HG03460 (cell line): ENCODE results near the gene DOK5.

Experiments used
- ATAC-seq: cut with Tn5 transposase; IDR thresholded peaks from one replicate; pipeline ENCODE4 v1.9.1; 2021; ENCODE audit not compliant: unreplicated experiment

The DOK5 gene

GRCh38 chr20:54510541-54511129, 35.2 kb downstream of the DOK5 start:
- no peak for ATAC-seq

- ATAC-seq = no peak
Measured at GRCh38 chr20:54512694-54513093, 37.3 kb downstream of the DOK5 start.

DNA sequence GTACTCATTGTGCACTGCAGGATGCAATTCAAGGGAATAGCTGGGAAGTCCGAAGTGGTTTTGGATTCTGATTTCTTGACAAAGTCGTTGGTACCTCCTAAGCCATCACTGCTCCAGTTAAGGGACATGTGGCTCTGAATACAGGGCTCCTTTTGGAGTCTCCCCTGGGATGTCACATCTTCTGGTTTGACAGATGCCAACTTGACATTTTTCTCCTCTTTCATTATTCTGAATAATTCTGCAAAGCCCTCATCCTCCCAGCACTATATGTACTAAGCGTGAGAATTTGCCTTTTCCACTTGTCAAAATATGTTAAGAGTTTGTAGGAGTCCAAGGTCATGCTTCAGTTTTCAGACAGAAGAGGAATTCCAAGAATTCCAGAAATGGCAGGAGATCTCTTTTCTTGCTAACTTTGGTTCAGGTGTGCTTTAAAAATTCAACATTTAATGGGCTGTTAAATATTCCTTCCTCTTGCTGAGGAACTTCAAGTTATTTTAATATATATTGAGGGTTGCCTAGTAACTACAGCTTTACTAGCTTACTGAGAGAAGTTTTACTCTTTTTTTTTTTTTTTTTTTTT, 38.7 kb downstream of the DOK5 start:
- ATAC-seq = no peak

DNA sequence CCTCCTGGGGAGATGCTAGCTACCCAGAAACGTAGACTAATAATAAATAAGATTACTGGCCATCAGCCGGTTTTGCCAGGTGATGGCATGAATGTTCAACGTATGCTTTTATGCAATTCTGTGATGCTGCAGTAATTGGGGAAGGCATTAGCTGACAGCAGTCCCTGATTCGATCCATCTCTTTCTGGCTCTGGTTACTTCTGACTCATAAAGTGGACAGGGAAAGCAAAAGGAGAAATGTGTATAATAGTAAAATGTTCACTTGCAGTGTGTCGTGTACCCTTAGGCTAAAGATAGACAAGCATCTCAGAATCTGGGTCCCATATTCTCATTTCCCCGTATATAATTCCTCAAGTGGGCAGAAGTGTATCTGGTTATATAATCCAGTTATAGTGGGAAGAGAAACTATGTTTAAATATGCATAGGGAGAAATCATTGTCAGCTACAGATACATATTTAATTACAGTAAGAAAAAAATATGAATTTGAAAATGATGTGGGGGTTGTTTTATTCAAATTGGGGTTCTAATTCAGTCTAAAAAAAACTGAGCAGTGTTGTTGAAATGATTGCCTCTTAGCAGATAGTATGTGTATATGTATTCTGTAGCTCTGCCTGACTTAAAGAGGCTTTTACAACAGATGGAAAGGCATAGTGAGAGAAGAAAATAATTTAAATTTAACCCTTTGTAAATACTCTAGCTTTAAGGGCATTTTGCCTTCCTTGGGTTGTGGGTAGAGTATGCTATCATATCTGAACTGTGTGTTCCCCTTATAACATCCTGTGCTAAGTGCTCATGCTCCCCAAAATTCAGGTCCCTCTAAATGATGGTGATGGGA, 40.6 kb downstream of the DOK5 start:
- no peak for ATAC-seq

DNA sequence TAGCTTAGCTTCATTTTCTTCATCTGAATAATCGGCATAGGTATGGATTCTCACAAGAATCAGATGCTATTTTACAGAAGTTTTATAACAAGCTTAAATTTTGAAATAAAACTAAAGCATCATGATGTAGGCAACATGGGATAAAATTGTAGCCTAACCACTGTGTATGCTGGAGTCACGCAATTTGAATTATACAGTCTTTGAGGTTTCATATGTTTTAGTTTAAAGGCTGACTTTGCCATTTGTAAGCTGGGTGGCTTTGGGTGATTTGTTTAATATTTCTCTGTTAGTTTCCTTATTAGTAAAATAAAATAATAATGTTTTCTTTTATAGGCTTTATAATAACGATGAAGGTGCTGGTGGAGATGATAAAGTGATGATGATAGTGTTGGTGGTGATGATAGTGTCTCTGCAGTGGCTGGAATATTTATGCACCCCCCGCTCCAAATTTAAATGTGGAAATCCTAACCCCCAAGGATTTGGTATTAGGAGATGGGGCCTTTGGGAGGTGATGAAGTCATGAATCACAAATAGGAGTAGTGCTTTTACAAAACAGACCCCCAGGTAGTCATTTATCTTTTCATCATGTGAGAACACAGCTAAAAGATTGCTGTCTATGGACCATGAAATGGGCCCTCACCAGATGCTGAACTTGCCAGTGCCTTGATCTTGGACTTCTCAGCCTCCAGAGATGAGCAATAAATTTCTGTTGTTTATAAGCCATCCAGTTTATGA, 42.0 kb downstream of the DOK5 start:
- no peak for ATAC-seq

GRCh38 chr20:54524849-54525248, 49.5 kb downstream of the DOK5 start:
- no peak for ATAC-seq

GRCh38 chr20:54525916-54526590, 50.7 kb downstream of the DOK5 start:
- no peak for ATAC-seq

DNA sequence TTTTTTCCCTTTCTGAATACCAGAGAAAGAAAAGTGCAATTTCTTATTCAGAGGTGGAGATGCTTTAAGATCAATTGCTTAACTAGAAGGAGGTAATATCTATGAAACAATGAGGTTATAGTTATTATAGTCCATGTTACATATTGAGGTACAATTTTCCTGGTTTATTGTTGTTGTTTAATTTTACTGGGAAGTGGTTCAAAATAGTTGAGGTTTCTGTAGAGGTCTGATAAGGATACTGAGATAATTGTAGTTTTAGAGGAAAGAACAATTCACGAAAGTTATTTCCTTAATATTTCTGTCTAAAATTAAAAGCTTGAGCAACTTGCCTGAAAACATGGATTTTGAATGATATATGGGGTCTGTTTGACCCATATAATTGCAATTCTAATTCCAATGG, 51.4 kb downstream of the DOK5 start:
- no peak for ATAC-seq

DNA sequence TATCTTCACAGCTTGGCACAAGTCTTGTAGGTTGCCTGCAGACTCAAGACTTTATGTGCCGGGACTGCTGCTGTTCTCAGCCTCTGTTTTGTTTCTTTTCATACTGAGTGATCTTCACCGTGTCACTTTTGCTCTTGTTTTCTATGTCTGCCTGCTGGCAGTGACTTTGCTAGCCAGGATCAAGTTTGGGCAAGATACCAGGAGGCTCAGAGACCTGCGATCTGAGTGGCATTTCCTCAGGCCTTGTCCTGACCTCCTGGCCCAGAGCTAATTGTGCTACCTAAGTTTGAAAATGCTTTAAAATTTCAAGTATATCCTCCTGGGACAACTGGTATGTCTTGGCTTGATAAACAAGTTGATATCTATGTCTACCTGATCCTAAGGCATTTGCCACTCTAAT, 57.2 kb downstream of the DOK5 start:
- no peak for ATAC-seq

GRCh38 chr20:54534101-54534500, 58.7 kb downstream of the DOK5 start:
- ATAC-seq = no peak

GRCh38 chr20:54535033-54535432, 59.6 kb downstream of the DOK5 start:
- no peak for ATAC-seq

DNA sequence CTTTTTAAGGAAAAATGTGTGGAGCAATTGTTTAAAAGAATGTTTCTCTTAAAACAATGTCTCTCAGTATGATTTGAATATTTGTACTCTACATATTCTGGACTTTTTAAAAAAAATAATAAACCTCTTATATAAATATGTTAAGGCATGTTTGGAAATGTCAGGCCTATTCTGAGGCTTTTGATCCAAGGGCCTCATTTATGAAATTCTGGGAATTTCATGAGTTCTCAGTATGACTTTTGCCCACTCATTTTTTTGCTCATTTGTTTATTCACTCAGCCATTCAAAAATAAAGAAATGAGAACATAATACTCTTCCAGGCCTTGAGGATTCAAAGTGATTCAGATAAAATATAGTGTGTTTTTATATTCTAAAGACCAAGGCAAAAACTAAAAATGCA, 60.4 kb downstream of the DOK5 start:
- ATAC-seq = no peak

GRCh38 chr20:54539521-54540046, 64.2 kb downstream of the DOK5 start:
- ATAC-seq = no peak

- ATAC-seq = no peak
Measured at GRCh38 chr20:54543369-54543768, 68.0 kb downstream of the DOK5 start.

- no peak for ATAC-seq
Measured at GRCh38 chr20:54545676-54546358, 70.4 kb downstream of the DOK5 start.

GRCh38 chr20:54548849-54549248, 73.5 kb downstream of the DOK5 start:
- ATAC-seq = no peak

DNA sequence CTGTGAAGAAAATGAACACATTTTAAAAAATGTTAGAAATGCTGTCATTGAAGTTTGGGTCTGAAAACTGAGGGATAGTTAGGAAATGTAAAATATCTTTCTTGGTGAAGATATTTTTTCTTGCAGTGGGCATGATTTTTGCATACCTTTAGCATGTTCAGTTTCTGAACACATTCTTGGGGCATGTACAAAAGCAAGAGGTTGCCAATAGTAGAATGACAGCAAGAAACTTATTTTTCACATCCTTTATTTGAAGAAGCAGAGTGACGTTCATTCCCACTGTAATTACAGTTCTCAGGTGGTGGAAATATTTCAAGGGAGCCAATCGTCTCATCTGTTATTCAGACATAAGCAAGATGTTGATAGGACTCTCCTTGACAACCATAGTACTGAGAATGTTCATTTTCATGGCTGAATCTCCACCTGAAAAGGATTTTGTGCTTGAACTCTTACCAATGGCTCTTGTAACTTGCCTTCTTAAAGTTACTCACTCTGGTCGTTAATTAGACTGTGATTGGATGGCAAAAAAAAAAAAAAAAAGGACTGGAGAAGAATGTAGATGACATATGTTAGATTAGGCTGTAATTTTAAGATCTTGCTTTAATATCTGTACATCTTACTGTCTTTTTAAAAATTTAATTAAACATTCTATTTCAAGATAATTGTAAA, 74.4 kb downstream of the DOK5 start:
- ATAC-seq = no peak

DNA sequence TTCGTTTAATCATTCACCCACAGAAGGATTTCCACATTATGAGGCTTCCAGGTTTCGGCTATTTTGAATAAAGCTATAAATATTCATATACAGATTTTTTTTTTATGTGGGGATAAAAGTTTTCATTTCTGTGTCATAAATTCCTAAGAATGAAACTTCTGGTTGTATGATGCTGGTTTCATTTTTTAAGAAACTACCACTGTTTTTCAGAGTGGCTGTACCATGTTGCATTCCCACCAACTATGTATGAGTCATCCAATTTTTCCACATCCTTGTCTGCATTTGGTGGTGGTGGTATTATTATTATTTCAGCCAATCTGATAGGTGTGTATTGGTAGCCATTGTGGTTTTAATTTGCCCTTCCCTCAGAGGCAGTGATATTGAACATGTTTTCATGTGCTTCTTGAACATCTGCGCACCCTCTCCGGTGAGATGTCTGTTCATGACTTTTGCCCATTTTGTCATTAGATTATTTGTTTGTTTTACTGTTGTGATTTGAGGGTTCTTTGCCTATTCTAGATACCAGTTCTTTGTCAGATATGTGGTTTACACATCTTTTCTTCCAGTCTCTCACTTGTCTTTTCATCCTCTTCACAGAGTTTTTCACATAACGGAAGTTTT, 75.5 kb downstream of the DOK5 start:
- ATAC-seq = no peak

DNA sequence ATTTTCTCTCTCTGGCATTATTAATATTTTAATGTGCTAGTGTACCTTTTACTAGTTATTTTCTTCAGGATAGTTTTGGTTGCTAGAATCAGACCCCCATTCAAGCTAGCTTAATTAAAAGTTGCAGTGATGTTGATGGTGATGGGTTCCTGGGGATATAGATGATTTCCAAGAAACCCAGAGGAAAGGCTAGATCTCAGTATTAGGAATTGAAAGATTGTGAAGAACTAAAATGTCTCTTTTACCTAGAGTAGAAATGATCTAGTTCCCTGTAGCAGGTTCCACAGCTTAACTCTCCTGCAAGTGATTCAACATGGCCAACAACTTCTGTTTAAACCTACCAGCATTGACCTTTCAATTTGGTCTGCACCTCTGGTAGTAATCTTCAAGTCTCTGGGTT, 78.6 kb downstream of the DOK5 start:
- no peak for ATAC-seq
